Esophagus squamous epithelium (tissue), 5 donors: ENCODE measurements around the gene CCDC71. TPM values are rescaled to one million over a fixed set of nuclear protein-coding genes. Genes with fewer than 3 reads are reported as not detected.
A peak's percentile ranks its signal among the peaks of the same experiment; 100 is the strongest.

Experiments used
- DNase-seq: peaks from one replicate; lab custom pipeline; 2025; lab: John Stamatoyannopoulos, UW
- H3K27ac ChIP-seq, 4 donors: fragments of 200-600 bp; sonication (generic); one replicate each; pipeline ENCODE4 v1.5.1; 2016 to 2019; ENCODE audit warnings: mild to moderate bottlenecking in 1 of 4
- H3K27me3 ChIP-seq, 4 donors: fragments of 200-600 bp; sonication (generic); 1 replicate in 3 of 4; 2 replicates in 1 of 4; pipeline versions ENCODE4 v1.5.1 to v1.6.0; 2017 to 2021; ENCODE audit warnings: antibody characterized with exemption in 1 of 4
- H3K36me3 ChIP-seq, 3 donors: fragments of 200-600 bp; sonication (generic); one replicate each; pipeline ENCODE4 v1.5.1; 2016 to 2019
- H3K4me1 ChIP-seq, 3 donors: fragments of 200-600 bp; sonication (generic); one replicate each; pipeline ENCODE4 v1.5.1; 2017 to 2019
- H3K4me3 ChIP-seq, 4 donors: fragments of 200-600 bp; sonication (generic); 1 replicate in 3 of 4; 2 replicates in 1 of 4; pipeline ENCODE4 v1.5.1; 2016 to 2019; ENCODE audit warnings: mild to moderate bottlenecking in 2 of 4, moderate library complexity in 1 of 4
- H3K9me3 ChIP-seq, 3 donors: fragments of 200-600 bp; sonication (generic); one replicate each; pipeline ENCODE4 v1.5.1; 2016 to 2019
- CTCF ChIP-seq, 6 experiments: fragments of 450-650 bp in 4 of 6; fragments of 200-600 bp in 2 of 6; sonication (generic) in 2 of 6; IDR thresholded peaks; one replicate each; pipeline ENCODE4 v1.5.1; 2016 to 2019; ENCODE audit warnings: antibody characterized with exemption in 6 of 6, mild to moderate bottlenecking in 4 of 6, moderate library complexity in 4 of 6
- POLR2A ChIP-seq, 4 donors: fragments of 450-650 bp; IDR thresholded peaks; one replicate each; pipeline ENCODE4 v1.6.1; 2017; ENCODE audit warnings: antibody characterized with exemption in 4 of 4, mild to moderate bottlenecking in 4 of 4, moderate library complexity in 3 of 4
- WGBS, 2 donors: methylation state at CpG; one replicate each; pipeline ENCODE4 v1.1.5; 2018; 5-methylcytosine and 5-hydroxymethylcytosine counted together
- intact Hi-C: fragments of 100-400 bp; cut with DNase I; formaldehyde crosslinking; loops from one replicate; pipeline ENCODE4 v1.15.0; 2022
- total RNA-seq, 4 donors: library from RNA; depleted of rRNA; stranded (reverse); fragments of >200 nt; gene quantifications; one replicate each; pipeline ENCODE4 v1.1.0, GENCODE V29; 2016
- donor health status: DM: yes; HTN: yes; CAD: no.

Gene CCDC71
- total RNA-seq, 4 donors from 2014 or later: 17.0 to 31.1 (median 23.1) TPM

DNA sequence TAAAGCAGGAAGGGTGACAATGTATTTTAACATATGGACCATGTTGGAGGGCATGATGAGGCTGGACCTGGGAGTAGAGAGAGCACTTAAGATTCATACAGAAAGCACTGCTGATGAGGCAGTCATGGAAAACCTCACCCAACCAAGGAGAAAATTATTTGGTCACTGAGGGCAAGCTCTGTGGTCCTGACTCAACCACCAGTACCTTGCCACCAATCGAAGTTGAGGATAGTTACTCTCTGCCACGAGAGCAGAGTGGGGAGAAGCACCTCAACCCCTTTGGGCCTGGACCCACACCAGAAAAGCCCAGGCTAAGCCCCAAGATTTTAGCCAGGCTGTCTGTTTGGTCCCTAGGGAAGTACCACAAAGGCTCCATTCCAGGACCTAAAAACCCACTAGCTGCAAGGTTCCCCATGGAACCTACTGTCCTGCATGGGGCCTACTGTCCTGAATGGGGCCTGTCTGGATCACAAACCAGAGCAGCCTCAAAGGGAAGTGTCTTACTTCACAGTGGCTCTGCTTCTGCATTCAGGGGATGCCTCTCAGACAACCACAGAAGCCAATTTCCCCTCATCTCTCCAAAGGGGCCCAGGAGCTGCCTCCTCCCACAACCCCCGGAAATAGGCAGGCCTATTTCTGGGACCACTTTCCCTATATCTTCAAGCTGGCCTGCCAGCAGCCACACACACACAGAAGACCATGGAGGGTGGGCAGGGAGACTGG, 4.2 kb downstream of the CCDC71 start:
- H3K4me1 ChIP-seq: peaks cover 15 to 36% (median 16%) of the 10 kb centered on the region in 3 donors
- 57 to 60% methylated on average over 1 to 2 of the region's 3 CpGs for whole genome bisulfite sequencing, 2 donors
- TF ChIP-seq CTCF (IDR thresholded peaks at IDR 0.05) (no peak), POLR2A (IDR thresholded peaks at IDR 0.05) (no peak)
- DNase-seq: no peak
- no peak overlapping the region for H3K27ac ChIP-seq
- H3K27me3 ChIP-seq: no peaks in the 10 kb centered on the region
- no peaks in the 10 kb centered on the region for H3K9me3 ChIP-seq
- H3K36me3 ChIP-seq: peaks cover 15 to 38% (median 17%) of the 10 kb centered on the region in 3 donors
- intact Hi-C loops: loop anchor here (10.0 kb wide), 1 partner anchor 283 kb away; no protein-coding TSS in a partner anchor
- H3K4me3 ChIP-seq: no peak overlapping the region

DNA sequence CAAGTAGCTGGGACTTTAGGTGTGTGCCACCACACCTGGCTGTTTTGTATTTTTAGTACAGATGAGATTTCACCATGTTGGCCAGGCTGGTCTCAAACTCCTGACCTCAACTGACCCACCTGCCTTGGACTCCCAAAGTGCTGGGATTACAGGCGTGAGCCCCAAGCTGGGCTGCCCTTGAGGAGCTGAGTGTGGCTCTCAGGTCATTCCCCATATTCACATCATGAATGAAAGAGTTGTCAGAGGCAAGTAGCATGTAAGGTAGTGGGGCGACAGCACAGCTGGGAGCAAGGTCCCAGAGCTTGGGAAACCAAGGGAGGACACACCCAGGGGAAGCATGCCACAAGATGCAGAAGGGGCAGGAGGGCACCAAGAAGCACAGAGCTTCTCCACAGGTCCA, 4.9 kb downstream of the CCDC71 start:
- no peak overlapping the region for H3K4me3 ChIP-seq
- H3K27ac ChIP-seq: no peak overlapping the region
- H3K4me1 ChIP-seq: peaks cover 10 to 29% (median 11%) of the 10 kb centered on the region in 3 donors
- intact Hi-C loops: loop anchor here (10.0 kb wide), 1 partner anchor 284 kb away; no protein-coding TSS in a partner anchor
- no peak for DNase-seq
- H3K9me3 ChIP-seq: no peaks in the 10 kb centered on the region
- 90% methylated on average over 2 of the region's 2 CpGs; no CpG with 5 or more reads in 1 of the 2 donors for WGBS, 2 donors
- H3K36me3 ChIP-seq: peaks cover 15 to 38% (median 17%) of the 10 kb centered on the region in 3 donors
- TF ChIP-seq CTCF (IDR thresholded peaks at IDR 0.05) (no peak), POLR2A (IDR thresholded peaks at IDR 0.05) (no peak)
- H3K27me3 ChIP-seq: no peaks in the 10 kb centered on the region

GRCh38 chr3:49158792-49159191, 7.3 kb downstream of the CCDC71 start:
- no peaks in the 10 kb centered on the region for H3K27me3 ChIP-seq
- no peaks in the 10 kb centered on the region for H3K9me3 ChIP-seq
- intact Hi-C loops: no loop called here
- peaks cover 10 to 27% (median 14%) of the 10 kb centered on the region in 3 donors for H3K36me3 ChIP-seq
- no peak for DNase-seq
- peaks cover 0 to 11% (median 0%) of the 10 kb centered on the region in 3 donors for H3K4me1 ChIP-seq
- 46 to 88% methylated on average over 1 to 2 of the region's 2 CpGs for WGBS, 2 donors
- no peak overlapping the region for H3K27ac ChIP-seq
- no peak for TF ChIP-seq POLR2A (IDR thresholded peaks at IDR 0.05)
- no peak for TF ChIP-seq CTCF (IDR thresholded peaks at IDR 0.05)
- H3K4me3 ChIP-seq: no peak overlapping the region

DNA sequence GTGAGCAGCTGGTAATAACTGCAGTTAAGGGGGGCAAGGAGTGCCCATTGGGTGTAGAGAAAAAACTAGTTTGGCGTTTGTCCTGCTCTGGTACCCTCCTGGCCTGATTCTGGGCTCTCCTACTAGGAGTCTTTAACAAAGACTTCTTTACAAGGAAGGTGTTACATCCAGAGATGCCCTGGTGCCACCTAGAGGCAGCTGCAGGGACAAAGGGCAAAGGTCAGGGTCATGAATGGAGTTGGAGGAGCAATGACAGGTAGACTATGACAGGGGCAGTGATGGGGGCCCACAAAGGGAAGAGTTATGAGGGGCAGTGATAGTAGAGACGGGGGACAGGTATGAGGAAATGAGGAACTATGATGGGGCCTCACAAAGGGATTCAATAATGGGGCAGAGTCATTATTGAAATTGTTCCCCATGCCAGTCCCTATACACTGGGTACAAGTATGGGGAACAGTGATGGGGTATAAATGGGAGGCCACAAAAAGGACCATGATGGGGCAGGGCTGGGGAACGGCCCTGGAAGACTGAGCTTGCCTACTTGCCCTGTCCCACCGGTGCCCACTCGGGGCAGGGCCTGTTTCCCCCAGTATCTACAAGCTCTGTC, 7.9 kb downstream of the CCDC71 start:
- 59 to 66% methylated on average over 5 of the region's 5 CpGs for WGBS, 2 donors
- Histone ChIP-seq H3K27me3 (no peaks in the 10 kb centered on the region), H3K4me3 (no peak overlapping the region), H3K9me3 (no peaks in the 10 kb centered on the region), H3K36me3 (peaks cover 4 to 21% (median 9%) of the 10 kb centered on the region in 3 donors), H3K27ac (peak overlapping the region in 1 of 4 donors; percentile 14), H3K4me1 (peaks cover 0 to 10% (median 0%) of the 10 kb centered on the region in 3 donors)
- TF ChIP-seq CTCF (IDR thresholded peaks at IDR 0.05) (peak in 5 of 6 experiments; percentile 23 to 67 (median 50)), POLR2A (IDR thresholded peaks at IDR 0.05) (no peak)
- no peak for DNase-seq
- intact Hi-C loops: no loop called here

DNA sequence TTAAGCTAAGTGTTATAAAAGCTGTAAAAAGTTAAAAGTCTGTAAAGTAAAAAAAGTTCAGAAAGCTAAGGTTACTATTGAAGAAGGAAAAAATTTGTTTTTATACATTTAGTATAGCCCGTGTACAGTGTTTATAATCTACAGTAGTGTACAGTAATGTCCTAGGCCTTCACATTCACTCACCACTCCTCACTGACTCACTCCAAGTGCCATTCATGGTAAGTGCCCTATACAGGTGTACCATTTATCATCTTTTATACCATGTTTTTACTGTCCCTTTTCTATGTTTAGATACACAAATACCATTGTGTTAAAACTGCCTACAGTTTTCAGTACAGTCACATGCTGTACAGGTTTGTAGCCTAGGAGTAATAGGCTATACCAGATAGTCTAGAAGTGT, 8.8 kb downstream of the CCDC71 start:
- Histone ChIP-seq H3K27ac (peak overlapping the region in 1 of 4 donors; percentile 14), H3K4me3 (no peak overlapping the region), H3K9me3 (no peaks in the 10 kb centered on the region), H3K36me3 (peaks cover 0 to 12% (median 0%) of the 10 kb centered on the region in 3 donors), H3K4me1 (peaks cover 0 to 5% (median 0%) of the 10 kb centered on the region in 3 donors), H3K27me3 (no peaks in the 10 kb centered on the region)
- intact Hi-C loops: no loop called here
- no peak for DNase-seq
- WGBS, 2 donors: 55 to 56% methylated on average over 1 of the region's 1 CpG
- TF ChIP-seq POLR2A (IDR thresholded peaks at IDR 0.05): no peak
- no peak for TF ChIP-seq CTCF (IDR thresholded peaks at IDR 0.05)
